Measurements from ENCODE around the gene CAMK1D.
"Not testable (repeated sequence)": the region's sequence is repeated elsewhere in the genome, so short reads cannot be mapped to it uniquely, and the experiment has no call there.

CAMK1D gene

GRCh38 chr10:12725580-12725888, 376.2 kb downstream of the CAMK1D start:
- not testable (repeated sequence) for DNase-seq (ENCODE audit: low spot score)

- DNase-seq (ENCODE audit: low spot score), result no peak
Measured at GRCh38 chr10:12726971-12727831, 377.9 kb downstream of the CAMK1D start.

- DNase-seq (ENCODE audit: low spot score), result no peak
Measured at GRCh38 chr10:12727832-12728215, 378.5 kb downstream of the CAMK1D start.

- no peak for DNase-seq (ENCODE audit: low spot score)
Measured at GRCh38 chr10:12728494-12728893, 379.1 kb downstream of the CAMK1D start.

- DNase-seq (ENCODE audit: low spot score), result no peak
Measured at GRCh38 chr10:12729885-12730284, 380.5 kb downstream of the CAMK1D start.

- DNase-seq (ENCODE audit: low spot score), result no peak
Measured at GRCh38 chr10:12730809-12731519, 381.6 kb downstream of the CAMK1D start.

GRCh38 chr10:12733271-12733670, 383.9 kb downstream of the CAMK1D start:
- DNase-seq (ENCODE audit: low spot score), result no peak

GRCh38 chr10:12735843-12736462, 386.6 kb downstream of the CAMK1D start:
- DNase-seq (ENCODE audit: low spot score), result no peak

- DNase-seq (ENCODE audit: low spot score), result no peak
Measured at GRCh38 chr10:12740813-12741212, 391.5 kb downstream of the CAMK1D start.

- DNase-seq (ENCODE audit: low spot score), result no peak
Measured at GRCh38 chr10:12741360-12741804, 392.0 kb downstream of the CAMK1D start.

GRCh38 chr10:12742771-12743170, 393.4 kb downstream of the CAMK1D start:
- no peak for DNase-seq (ENCODE audit: low spot score)

- not testable (repeated sequence) for DNase-seq (ENCODE audit: low spot score)
Measured at GRCh38 chr10:12743466-12743865, 394.1 kb downstream of the CAMK1D start.

- DNase-seq (ENCODE audit: low spot score), result no peak
Measured at GRCh38 chr10:12743941-12744340, 394.6 kb downstream of the CAMK1D start.

GRCh38 chr10:12748186-12748585, 398.8 kb downstream of the CAMK1D start:
- DNase-seq (ENCODE audit: low spot score), result no peak

GRCh38 chr10:12749760-12750478, 400.6 kb downstream of the CAMK1D start:
- DNase-seq (ENCODE audit: low spot score), result no peak

GRCh38 chr10:12750526-12751201, 401.3 kb downstream of the CAMK1D start:
- DNase-seq (ENCODE audit: low spot score), result no peak

- DNase-seq (ENCODE audit: low spot score), result no peak
Measured at GRCh38 chr10:12755075-12755474, 405.7 kb downstream of the CAMK1D start.

GRCh38 chr10:12757351-12757750, 408.0 kb downstream of the CAMK1D start:
- DNase-seq (ENCODE audit: low spot score), result no peak

- DNase-seq (ENCODE audit: low spot score), result no peak
Measured at GRCh38 chr10:12758271-12758670, 408.9 kb downstream of the CAMK1D start.

GRCh38 chr10:12766223-12766622, 416.9 kb downstream of the CAMK1D start:
- DNase-seq (ENCODE audit: low spot score), result no peak

- DNase-seq (ENCODE audit: low spot score), result no peak
Measured at GRCh38 chr10:12768156-12769100, 419.1 kb downstream of the CAMK1D start.

Data from hematopoietic multipotent progenitor cell treated with erythropoietin and hydrocortisone succinate and interleukin-3 and kit ligand, for 17 days (in vitro differentiated cells).